AG04449 (cell line): Measurements from ENCODE around the gene DHCR7.
A peak's percentile ranks its signal among the peaks of the same experiment; 100 is the strongest.

Experiments used
- CTCF ChIA-PET: fragments of 350-600 bp; formaldehyde crosslinking; extraction: SDS; loops from one replicate; lab custom pipeline; 2021; ENCODE audit warnings: antibody characterized with exemption; lab: Yijun Ruan, JAX
- POLR2A ChIA-PET: fragments of 400-600, 350-600 bp; formaldehyde crosslinking; extraction: SDS; loops from one replicate; lab custom pipeline; 2020; ENCODE audit warnings: antibody characterized with exemption, inconsistent platforms; lab: Yijun Ruan, JAX
- DNase-seq: peaks from one replicate; pipeline ENCODE4 v3.0.0-alpha.2; 2010; ENCODE audit warnings: low read depth, low spot score
- H3K4me3 ChIP-seq: 2 replicates; pipeline ENCODE4 v1.5.1; 2011; ENCODE audit warnings: low read depth, mild to moderate bottlenecking, control low read depth, low read length
- CTCF ChIP-seq: IDR thresholded peaks from one replicate; pipeline ENCODE4 v1.5.1; 2011; ENCODE audit warnings: mild to moderate bottlenecking, moderate library complexity, low read length, control low read depth, inconsistent platforms; ENCODE audit not compliant: insufficient read depth; ENCODE audit errors: missing control alignments

The DHCR7 gene

GRCh38 chr11:71421392-71421950, 26.7 kb downstream of the DHCR7 start:
- POLR2A ChIA-PET, result no interaction called here

DNA sequence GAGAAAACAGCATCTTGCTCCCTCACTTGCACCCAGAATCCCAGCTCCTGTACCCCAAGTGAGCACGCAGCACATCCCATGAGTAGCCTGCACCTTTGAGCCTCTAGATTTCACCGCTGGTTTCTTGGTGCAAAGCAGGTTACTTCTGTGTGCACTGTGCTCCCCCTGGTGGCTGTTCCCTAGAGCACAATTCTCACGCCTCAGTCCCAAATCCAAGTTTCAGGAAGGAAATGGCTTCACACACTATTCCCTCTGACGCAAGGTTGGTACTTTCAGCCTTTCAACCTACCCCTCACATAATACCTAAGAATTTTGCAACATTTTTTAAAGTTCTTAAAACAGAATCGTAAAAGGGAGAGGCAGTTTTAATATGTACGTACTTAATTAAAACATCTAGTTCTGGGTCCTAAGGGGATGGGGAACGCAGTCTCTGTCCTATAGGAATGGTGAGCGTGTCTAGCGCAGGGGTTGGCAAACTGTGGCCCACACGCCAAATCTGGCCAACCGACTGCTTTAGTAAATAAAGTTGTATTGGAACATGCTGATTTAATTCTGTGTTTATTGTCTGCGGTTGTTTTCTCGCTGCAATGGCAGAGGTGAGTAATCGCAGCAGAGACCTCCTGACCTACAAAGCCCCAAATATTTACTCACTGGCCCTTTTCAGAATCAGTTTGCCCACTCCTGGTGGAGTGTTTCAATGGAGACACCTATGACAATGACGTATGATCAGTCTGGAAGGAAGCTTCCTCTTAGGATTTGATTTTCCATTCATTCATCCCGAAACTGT, 27.5 kb downstream of the DHCR7 start:
- no peak for DNase-seq
- H3K4me3 ChIP-seq, result no peak overlapping the region
- POLR2A ChIA-PET, result no interaction called here
- CTCF ChIA-PET, result interaction anchor here (0.9 to 1.5 kb wide), 8 partner anchors 12 to 953 kb away, joined by 3 to 7 read pairs (median 4); no protein-coding TSS in a partner anchor
- TF ChIP-seq CTCF, result peak; percentile 65

More at GRCh38 chr11:71421392-71421950, 26.7 kb downstream of the DHCR7 start:
- no peak for TF ChIP-seq CTCF
- no peak overlapping the region for H3K4me3 ChIP-seq
- DNase-seq, result no peak
- CTCF ChIA-PET, result interaction anchor here (1.0 to 1.4 kb wide), 3 partner anchors 11 to 953 kb away, joined by 3 to 4 read pairs (median 3); no protein-coding TSS in a partner anchor

- CTCF ChIA-PET, result interaction anchor here (1.3 to 1.7 kb wide), 2 partner anchors 10 to 951 kb away, joined by 5 to 7 read pairs; no protein-coding TSS in a partner anchor
- DNase-seq, result no peak
- no peak overlapping the region for H3K4me3 ChIP-seq
- TF ChIP-seq CTCF, result no peak
- POLR2A ChIA-PET, result no interaction called here
These were observed 29.6 kb downstream of the DHCR7 start for GRCh38 chr11:71418643-71419042.

GRCh38 chr11:71414645-71415044, 33.5 kb downstream of the DHCR7 start:
- TF ChIP-seq CTCF, result no peak
- DNase-seq, result no peak
- H3K4me3 ChIP-seq, result no peak overlapping the region
- POLR2A ChIA-PET, result no interaction called here
- CTCF ChIA-PET, result no interaction called here

- no peak for DNase-seq
- ChIA-PET CTCF (no interaction called here), POLR2A (no interaction called here)
- TF ChIP-seq CTCF, result no peak
- H3K4me3 ChIP-seq, result no peak overlapping the region
These were observed 37.7 kb downstream of the DHCR7 start for GRCh38 chr11:71410363-71410966.

DNA sequence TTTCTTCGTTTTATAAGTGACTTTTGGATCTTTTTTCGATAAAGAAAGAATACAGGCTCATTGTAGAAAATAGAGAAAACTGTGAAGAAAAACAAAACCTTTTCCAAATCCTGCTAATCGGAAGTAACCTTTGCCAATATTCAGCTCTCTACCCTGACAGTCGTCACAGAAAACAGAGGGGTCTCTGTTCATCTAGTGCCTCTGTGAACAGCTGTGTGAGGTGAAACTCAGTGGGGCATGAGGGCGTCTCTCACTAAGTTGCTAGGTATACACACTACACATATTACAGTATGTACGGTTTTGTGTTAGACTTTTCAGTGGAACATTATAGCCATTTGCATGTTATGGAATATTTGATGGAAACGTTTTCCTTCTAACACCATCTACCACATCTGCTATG, 39.4 kb downstream of the DHCR7 start:
- ChIA-PET POLR2A (no interaction called here), CTCF (no interaction called here)
- DNase-seq, result no peak
- H3K4me3 ChIP-seq, result no peak overlapping the region
- TF ChIP-seq CTCF, result no peak
